GM18520 (cell line): ENCODE measurements around the gene GABRB1.

Source experiments
- ATAC-seq: cut with Tn5 transposase; IDR thresholded peaks from one replicate; pipeline ENCODE4 v1.9.1; 2021; ENCODE audit not compliant: unreplicated experiment

The GABRB1 gene

DNA sequence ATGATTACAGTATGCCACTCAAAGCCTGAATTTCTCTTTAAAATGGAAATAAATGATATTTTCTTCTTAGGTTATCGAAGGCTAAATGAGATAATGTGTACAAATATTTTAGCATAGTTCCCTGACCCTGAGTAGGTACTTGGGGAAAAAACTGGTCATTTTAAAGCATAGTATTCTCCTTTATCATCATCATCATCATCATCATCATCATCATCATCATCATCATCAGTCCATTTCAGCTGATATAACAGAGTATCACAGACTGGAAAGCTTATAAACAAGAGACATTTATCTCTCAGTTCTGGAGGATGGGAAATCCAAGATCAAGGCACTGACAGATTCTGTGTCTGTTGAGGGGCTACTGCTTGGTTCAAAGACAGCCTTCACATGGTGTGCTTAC lies 13.9 kb downstream of the GABRB1 start:
- ATAC-seq = no peak

DNA sequence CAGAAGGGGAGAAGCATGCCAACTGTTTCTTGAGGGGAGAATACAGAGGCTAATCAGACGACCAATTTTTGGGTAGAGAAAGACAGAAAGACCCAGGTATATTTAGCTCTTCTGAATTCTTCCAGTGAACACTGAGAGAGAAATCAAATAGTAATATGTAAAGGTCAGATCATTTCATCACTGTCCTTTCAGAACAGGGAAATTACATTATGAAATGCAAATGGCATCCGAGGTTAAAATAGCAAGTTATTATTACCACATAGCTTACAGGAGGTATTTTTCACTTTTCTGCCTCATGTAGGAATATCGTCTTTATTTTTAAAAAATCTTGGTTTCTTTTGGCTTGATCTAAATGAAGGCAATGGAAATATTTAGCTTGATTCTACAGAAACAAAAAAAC lies 18.0 kb downstream of the GABRB1 start:
- ATAC-seq = no peak

DNA sequence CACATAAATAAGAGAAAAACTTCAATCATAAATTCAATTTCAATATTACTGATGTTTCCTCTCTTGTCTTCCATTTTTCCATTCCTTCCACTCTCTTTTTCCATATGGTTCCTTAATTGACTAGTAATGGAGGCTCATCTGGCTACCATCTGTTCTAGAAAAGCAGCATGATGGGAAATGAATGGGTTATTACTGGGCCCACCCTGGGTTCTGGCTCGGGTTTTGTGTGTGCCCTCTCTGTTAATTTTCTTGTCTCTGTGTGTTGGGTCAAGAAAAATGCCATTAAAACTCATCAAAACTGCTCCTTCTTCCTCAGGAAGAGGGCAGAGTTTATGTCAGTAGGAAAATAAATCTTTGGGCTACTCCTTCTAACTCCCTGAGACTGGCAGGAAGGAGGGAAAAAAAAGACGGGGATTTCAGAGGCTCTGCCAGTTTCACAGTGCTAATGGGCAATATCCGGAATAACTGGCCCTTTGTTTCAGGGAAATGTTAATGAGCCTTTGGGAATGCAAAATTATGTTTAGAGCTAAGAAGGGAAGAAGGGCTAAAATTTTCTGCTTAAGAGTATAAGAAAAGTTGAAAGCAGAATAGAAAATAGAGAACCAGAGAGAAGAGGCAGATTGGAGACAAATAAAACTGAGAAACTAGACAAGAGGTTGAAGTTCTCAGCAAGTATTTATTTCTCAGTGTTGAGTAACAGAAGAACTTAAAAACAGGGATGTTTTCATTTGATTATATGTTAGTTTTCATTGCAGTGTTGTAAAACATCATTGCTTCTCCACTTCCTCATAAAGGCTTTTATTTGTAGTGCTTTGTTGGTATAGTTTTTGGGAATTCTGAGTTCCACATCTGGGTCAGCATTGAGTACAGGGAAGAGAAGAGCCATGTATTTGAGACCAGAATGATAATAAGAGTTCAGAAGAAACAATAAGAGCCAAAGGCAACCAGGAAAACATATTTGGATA lies 19.7 kb downstream of the GABRB1 start:
- no peak for ATAC-seq

DNA sequence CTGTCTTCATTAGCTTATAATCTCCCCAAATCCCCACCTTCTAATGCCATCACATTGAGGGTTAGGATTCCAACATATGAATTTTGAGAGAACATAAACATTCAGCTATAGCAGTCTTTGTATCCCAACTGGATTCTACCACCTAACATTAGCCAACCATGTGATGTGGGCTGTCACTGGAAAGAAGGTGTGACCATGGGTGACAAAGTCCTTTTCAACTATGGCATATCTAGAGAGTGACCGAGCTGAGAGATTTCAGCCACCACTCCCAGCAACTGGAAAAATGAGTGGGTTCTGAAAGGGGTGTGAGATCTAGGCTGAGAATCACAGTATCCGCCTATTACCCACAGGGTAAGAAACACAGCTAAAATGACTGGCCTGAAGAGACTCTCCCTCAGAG lies 22.1 kb downstream of the GABRB1 start:
- no peak for ATAC-seq

DNA sequence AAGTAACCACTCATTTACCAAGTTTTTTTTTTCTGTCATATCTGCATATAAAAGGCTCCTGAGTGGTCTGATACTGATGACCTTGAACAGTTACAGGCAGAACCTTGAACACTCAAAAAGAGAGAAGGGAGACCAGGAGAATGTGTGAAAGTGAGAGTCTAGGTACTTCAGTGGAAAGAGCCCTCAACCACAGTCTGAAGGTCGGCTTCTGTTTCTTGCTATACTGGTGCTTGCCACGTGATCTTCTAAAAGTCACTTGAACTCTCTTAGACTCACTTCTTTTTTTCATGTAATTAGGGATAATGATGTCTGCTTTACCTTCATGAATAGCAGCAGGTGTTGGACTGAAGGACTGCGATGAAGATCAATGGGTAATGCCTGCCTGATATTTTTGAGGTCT lies 22.8 kb downstream of the GABRB1 start:
- ATAC-seq = peak; percentile 46

DNA sequence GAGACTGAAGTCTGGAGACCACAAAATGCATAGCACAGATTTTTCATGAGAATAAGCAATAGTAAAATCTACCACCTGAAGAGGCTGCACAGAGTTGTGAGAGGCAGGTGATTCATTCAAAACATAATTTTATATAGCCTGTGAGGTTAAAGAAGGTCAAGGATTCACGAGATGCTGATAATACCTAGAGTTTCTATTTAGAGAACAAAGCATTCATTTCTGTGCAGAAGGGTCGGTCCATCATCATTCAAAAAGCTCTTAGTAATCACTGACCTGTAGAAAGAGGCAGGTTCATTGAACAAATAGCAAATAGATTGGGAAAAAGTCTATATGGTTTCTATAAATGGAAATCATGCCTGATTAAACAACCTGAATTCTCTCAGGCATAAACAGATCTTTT lies 26.6 kb downstream of the GABRB1 start:
- no peak for ATAC-seq

DNA sequence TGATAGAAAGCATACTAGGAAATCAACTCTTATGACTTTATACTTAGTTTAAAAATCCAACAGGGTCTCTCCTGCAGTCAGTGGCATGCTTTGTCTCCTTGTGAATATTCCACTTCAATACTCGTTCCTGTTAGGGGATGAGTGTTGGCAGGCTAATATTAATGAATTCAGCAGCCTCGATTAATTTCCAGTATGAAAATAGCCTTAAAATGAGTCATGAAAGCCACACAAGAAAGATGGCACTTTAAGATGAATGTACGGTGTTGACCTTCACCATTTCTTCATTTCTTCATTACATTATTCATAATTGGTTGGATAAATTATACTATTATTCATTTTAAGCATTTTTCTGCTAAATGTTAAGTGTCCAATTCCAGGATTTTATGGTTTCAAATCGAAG lies 29.2 kb downstream of the GABRB1 start:
- ATAC-seq = no peak

DNA sequence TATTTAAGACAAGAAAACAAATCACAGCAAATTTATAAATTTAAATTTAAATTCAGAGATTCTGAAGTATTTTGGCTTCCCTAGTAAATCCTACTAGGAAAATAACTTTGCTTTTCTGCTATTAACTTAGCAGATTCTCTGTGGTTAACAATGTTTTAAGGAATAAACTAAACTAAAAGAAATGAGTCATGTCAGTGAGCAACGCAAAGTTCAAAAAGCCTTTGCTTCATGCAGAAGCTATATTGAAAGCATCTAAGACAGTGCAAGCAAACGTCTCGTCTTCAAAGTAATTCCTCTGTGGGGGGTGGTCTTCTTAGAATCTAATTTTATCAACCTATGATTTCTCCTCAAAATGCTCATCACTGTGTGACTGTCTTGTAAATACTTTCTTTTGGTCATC lies 30.1 kb downstream of the GABRB1 start:
- ATAC-seq = no peak

DNA sequence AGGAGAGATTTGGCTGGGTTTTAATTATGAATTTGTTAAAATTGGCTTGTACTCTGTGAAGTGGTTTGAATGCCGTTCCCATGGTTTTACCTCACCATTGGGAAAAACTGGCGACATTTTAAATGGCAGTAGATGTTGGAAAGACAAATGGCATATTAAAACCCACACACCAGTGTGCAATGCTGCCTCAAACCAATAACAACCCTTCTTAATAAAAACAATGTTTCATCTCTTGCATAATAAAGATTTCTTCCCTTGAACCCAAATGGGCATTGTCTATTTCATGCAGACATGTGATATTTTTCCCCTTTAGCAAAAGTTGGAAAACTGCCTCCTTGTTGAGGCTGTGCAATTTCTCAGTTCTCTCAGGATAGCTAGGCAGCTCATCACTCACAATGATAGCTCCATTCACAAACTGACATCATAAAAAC lies 33.7 kb downstream of the GABRB1 start:
- ATAC-seq = no peak

DNA sequence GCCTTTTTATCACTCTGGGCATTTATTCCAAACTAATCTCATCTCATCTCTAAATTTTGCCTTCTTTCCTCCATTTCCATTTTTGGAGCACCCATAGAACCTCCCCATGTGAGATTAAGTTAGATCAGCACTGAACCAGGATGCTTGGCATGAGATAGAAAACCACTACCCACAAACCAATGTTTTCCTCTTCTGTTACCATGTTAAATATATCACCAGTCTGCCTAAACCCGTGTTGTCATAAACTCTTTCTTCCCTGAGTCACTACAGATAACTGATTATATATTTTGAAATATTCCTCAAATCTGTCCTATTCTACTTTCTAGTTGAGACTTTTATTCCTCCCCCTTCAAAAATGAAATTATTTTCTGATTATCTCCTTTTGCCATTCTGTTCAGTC lies 37.6 kb downstream of the GABRB1 start:
- no peak for ATAC-seq

DNA sequence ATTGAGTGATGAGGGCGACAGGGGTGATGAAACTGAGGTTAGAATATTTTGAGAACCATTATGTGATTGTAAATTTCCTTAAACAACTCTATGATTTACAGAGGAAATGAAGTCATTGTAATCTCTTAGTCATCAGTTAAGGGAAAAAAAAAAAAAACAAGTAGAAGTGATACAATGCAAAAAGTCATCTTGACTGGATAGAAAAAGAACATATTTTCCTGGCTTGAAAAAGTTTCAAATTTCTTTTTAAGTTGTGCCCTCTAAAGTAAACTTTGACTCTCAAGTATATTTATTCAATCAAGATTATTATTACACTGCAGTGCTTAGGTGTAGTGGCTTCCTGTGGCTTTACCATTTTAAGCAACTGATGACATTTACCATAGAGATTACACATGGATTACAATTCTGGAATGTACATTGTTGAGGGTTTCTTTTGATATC lies 40.6 kb downstream of the GABRB1 start:
- ATAC-seq = no peak

DNA sequence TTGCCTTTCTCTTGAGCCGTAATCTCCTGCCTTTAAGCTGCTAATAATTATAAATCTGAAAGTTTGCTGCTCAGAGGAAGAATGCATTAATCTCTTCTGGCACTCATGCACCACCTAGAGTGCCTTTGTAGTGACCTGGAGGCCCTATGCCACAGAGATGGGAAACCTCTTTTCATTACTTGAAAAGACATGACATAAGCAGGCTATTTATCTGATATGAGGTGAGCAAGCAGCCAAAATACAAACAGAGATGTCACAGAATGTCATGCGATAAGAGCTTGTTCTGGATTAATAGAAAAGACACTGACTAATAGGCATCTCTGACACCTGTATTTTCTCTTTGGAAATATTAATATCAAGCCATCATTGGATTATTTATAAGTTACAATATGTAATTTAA lies 42.3 kb downstream of the GABRB1 start:
- no peak for ATAC-seq

DNA sequence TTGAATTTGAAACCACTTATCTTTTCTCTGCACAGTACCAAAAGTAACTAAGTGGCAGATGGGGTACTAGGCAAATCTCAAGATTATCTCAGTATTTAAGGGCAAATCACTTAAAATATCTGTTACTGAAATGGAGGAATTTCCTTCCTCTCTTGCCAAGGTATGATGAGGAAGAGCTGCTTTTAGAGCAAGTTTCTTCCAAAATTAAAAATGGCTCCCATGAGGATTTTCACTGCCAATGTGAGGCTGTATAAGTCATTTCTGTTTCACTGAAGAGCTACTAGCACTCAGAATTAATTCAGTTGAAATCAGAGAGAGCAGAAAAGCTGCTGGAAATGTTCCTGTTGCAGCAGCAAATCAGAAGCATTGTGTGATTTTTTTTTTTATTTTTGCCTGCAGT lies 43.4 kb downstream of the GABRB1 start:
- no peak for ATAC-seq

DNA sequence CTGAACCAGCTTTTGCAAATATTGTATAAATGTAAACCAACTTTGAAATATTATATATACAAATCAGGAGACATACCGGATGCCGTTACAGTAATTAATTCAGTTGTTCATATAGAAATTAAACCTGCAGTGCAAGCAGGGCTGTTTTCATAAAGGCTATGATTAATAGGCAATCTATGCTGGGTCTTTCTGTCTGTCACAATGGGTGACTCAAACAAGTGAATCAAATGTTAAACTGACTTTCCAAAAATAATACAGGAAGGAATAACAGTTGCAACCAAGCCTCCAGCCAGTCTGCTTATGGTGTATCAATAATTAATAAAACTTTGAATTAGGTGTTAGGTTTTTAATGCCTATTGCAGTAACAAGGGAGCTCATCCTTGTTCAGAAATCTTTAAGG lies 43.9 kb downstream of the GABRB1 start:
- ATAC-seq = no peak

DNA sequence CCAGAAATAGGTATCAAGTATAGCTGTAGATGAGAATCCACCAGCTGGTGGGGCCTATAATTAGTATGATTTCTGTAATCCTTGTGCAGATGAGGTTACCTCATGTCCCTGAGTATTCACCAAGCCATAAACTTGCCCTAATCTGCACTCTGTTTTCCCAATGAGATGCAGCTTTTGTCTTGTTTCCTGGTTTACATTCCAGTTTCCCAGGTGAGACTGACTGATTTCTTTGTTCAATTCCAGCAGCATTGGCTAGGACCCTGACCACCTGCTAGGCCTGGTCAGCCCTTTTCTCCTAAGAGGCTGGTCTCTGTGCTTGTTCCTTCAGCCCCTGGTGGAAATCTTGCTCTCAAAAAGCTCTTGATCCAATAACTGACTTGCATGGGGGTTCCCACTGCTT lies 44.6 kb downstream of the GABRB1 start:
- no peak for ATAC-seq

DNA sequence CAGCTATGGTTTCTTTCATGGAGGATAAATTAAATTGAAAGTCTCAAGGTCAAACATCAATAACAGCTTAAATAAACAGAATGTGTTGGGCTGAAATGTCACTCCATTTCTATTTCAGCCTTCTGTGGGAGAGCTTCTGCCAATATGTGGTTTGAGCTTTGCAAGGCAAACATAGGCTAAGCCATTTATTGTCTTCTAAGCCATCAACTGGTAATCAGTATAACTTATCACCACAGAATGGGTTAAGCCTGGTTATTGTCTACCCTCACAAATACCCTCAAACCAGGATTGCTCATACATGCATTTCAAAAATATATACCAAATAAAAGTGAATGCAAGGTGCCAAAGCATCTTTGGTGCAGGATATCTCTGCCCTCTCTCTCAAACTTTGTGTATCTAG lies 52.7 kb downstream of the GABRB1 start:
- no peak for ATAC-seq

DNA sequence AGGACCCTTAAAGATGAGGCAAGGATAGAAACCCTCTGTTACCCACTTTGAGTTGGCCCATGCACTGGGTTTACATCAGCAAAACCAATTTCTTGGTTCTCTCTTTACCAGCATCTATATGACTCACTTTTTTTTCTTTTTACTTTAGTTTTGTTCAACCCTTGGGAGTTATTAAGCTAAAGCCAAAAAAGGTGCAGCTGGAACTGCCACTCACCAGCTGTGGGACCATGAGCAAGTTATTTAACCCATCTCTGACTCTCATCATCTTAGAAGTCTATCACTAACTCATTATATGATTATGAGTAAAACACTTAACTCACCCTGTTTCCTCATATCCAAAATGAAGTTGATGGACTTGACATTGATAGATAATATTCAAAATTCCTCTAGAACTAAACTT lies 53.4 kb downstream of the GABRB1 start:
- ATAC-seq = no peak

DNA sequence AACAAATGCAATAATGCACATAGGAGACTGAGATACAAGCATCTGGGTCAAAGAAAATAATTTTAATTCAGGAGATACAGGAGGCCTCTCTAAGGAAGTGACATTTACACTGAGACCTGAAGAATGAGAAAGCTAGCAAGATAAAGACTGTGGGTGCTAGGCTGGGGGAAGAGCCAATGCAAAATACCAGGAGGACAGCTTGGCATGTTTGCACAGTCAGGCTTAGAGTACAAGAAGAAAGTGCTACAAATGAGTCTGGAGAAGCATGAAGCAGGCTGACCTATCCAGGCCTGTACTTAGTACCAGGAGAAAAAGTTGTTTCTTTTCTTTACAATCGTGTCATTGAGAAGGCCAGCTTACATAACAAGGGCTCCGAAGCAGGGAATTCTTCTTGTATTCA lies 56.9 kb downstream of the GABRB1 start:
- no peak for ATAC-seq

DNA sequence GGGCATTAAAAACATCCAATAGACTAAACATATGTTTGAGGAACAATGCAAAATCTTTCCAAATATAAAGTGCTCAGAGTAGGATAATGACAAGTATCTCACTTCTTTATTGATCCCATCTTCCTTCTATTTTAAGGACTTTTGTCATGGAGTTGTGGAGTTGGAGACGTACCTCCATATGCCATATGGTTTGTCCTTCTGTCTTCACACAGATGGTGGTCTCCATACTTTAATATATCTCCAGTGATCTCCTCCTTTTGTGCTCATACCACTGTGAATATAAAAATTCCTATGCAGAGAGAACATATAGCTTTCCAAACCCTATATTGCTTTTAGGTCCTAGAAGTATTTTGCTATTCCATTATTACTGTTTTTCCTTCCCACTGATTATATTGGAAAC lies 64.5 kb downstream of the GABRB1 start:
- no peak for ATAC-seq

DNA sequence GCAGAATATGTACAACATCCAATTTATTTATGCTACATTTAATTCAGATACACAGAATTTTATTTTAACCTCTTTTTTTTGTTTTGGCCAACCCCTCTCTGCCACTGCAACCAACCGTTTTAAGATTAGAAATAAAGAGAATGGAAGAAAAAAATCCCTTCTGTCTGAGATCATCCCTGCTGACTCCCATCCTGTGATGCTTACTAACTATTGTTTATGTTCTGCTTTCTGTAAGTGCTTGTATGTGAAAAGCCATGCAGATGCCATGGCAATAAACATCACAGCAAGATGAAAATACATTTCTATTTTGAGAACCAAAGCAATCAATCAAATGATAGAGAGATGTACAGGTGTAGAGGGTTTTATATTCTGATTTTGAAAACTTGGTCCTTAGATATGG lies 70.1 kb downstream of the GABRB1 start:
- ATAC-seq = no peak

DNA sequence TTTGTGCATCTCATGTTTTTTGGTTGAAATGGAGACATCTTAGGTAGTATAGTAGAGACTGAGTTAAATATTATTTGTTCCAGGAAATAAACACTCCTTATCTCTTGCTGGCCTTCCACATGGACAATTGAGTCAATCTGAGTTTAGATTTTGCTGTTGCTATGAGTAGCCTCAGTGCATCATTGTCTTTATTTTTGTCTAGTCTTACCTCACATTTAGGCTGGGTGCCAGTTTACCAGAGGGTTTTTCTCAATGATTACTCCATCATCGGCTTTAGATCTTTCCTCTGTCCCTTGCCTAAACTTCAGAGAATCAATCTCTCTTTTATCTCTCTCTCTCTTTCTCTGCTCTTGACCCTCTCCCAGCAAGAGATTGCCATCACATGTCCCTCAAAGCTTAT lies 73.6 kb downstream of the GABRB1 start:
- ATAC-seq = no peak

DNA sequence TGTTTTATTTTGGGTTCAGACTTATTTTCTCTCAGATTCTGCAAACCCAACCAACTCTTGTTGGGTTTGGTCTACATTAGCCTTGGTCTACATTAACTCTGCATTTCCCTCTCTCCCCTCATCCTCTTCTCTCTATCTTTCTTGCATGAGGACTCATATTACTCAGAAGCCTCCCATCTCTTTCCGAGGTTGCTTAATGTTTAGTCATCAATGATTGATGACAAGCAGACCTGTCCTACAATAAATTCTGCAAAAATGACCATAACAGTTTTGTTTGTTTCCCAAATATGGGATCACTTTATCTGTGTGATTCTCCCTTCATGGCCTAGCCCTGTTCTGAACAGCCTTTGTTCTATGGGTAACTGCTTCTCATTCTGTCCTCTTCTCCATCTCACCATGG lies 75.2 kb downstream of the GABRB1 start:
- ATAC-seq = no peak

DNA sequence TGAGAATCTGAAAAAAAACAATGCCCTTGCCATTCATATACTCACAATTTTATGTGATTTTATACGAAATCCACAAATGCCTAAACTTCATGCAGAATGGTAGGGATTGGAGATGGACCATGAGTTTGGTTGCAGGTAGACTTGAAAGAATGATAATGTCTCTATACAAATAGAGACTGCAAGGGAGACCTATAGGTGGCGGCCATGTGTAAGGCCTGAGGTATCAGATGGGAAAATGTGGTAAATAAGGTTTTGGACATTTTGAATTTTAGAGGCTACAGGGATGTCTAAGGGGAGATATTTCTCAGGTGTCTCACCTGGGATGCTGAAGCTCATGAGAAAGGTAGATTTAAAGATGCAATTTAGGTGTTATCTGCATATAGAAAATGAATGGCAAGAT lies 78.0 kb downstream of the GABRB1 start:
- ATAC-seq = no peak
